Retinal pigment epithelial cell (primary cell): Measurements from ENCODE around the gene OR51B4.

Experiments
- DNase-seq: peaks from one replicate; pipeline ENCODE4 v3.0.0-alpha.2; 2010; ENCODE audit warnings: low read depth
- H3K4me3 ChIP-seq: 2 replicates; pipeline ENCODE4 v1.5.1; 2011; ENCODE audit warnings: mild to moderate bottlenecking, low read length, control low read depth, moderate library complexity
- CTCF ChIP-seq: conservative IDR thresholded peaks from 2 replicates; pipeline ENCODE4 v1.5.1; 2011; ENCODE audit warnings: low read depth, low read length, control low read depth, inconsistent platforms

Gene OR51B4

GRCh38 chr11:5281596-5281995, 20.1 kb downstream of the OR51B4 start:
- no peak for DNase-seq
- H3K4me3 ChIP-seq: no peak overlapping the region
- no peak for TF ChIP-seq CTCF

GRCh38 chr11:5280582-5281102, 21.1 kb downstream of the OR51B4 start:
- no peak overlapping the region for H3K4me3 ChIP-seq
- DNase-seq: peak; percentile 81
- TF ChIP-seq CTCF: no peak

GRCh38 chr11:5279471-5280090, 22.2 kb downstream of the OR51B4 start:
- no peak for TF ChIP-seq CTCF
- no peak overlapping the region for H3K4me3 ChIP-seq
- DNase-seq: no peak

GRCh38 chr11:5277807-5278382, 23.9 kb downstream of the OR51B4 start:
- DNase-seq: no peak
- H3K4me3 ChIP-seq: no peak overlapping the region
- TF ChIP-seq CTCF: no peak

GRCh38 chr11:5276697-5277096, 25.0 kb downstream of the OR51B4 start:
- no peak overlapping the region for H3K4me3 ChIP-seq
- TF ChIP-seq CTCF: no peak
- DNase-seq: no peak

GRCh38 chr11:5275369-5276110, 26.2 kb downstream of the OR51B4 start:
- no peak for TF ChIP-seq CTCF
- DNase-seq: no peak

More at GRCh38 chr11:5275369-5276110, 26.2 kb downstream of the OR51B4 start:
- H3K4me3 ChIP-seq: no peak overlapping the region
